HUES48 (cell line): Measurements from ENCODE around the gene FAM156A.
"Not testable (repeated sequence)": the region's sequence is repeated elsewhere in the genome, so short reads cannot be mapped to it uniquely, and the experiment has no call there.

Experiments
- H3K27ac ChIP-seq: one replicate; pipeline ENCODE4 v1.7.0; 2013; ENCODE audit warnings: low read depth, low read length, inconsistent platforms
- H3K27me3 ChIP-seq: 2 replicates; pipeline ENCODE4 v1.6.1; 2013; ENCODE audit warnings: mild to moderate bottlenecking, low read length; ENCODE audit not compliant: control insufficient read depth, insufficient read depth
- H3K36me3 ChIP-seq: 2 replicates; pipeline ENCODE4 v1.6.1; 2013; ENCODE audit warnings: low read length; ENCODE audit not compliant: control insufficient read depth, insufficient read depth
- H3K4me1 ChIP-seq: 2 replicates; pipeline ENCODE4 v1.6.1; 2013; ENCODE audit warnings: mild to moderate bottlenecking, low read length; ENCODE audit not compliant: control insufficient read depth, insufficient read depth
- H3K4me3 ChIP-seq: 2 replicates; pipeline ENCODE4 v1.5.1; 2013; ENCODE audit warnings: mild to moderate bottlenecking, low read depth, low read length
- H3K9ac ChIP-seq: 2 replicates; pipeline ENCODE4 v1.6.1; 2013; ENCODE audit warnings: mild to moderate bottlenecking, low read depth, low read length, moderate library complexity
- H3K9me3 ChIP-seq: 2 replicates; pipeline ENCODE4 v1.6.1; 2013; ENCODE audit warnings: low read length; ENCODE audit not compliant: control insufficient read depth, insufficient read depth

FAM156A gene

GRCh38 chrX:52958961-52959360 is 643 bp upstream of the FAM156A start:
- H3K4me3 ChIP-seq, H3K27ac ChIP-seq, H3K27me3 ChIP-seq, H3K9ac ChIP-seq, H3K36me3 ChIP-seq, H3K9me3 ChIP-seq, H3K4me1 ChIP-seq: not testable (repeated sequence)

GRCh38 chrX:52949884-52950283 is 8.4 kb downstream of the FAM156A start:
- not testable (repeated sequence) for H3K27me3 ChIP-seq, H3K27ac ChIP-seq, H3K36me3 ChIP-seq, H3K9me3 ChIP-seq, H3K9ac ChIP-seq, H3K4me1 ChIP-seq, H3K4me3 ChIP-seq

GRCh38 chrX:52949325-52949724 is 9.0 kb downstream of the FAM156A start:
- not testable (repeated sequence) for H3K9ac ChIP-seq, H3K4me3 ChIP-seq, H3K4me1 ChIP-seq, H3K36me3 ChIP-seq, H3K9me3 ChIP-seq, H3K27ac ChIP-seq, H3K27me3 ChIP-seq

- not testable (repeated sequence) for H3K27me3 ChIP-seq, H3K9me3 ChIP-seq, H3K4me3 ChIP-seq, H3K9ac ChIP-seq, H3K27ac ChIP-seq, H3K36me3 ChIP-seq, H3K4me1 ChIP-seq
Measured at GRCh38 chrX:52948265-52948664, 10.1 kb downstream of the FAM156A start.

GRCh38 chrX:52947501-52947900 is 10.8 kb downstream of the FAM156A start:
- not testable (repeated sequence) for H3K9ac ChIP-seq, H3K9me3 ChIP-seq, H3K27ac ChIP-seq, H3K4me3 ChIP-seq, H3K4me1 ChIP-seq, H3K27me3 ChIP-seq, H3K36me3 ChIP-seq

GRCh38 chrX:52945838-52946494 is 12.4 kb downstream of the FAM156A start:
- not testable (repeated sequence) for H3K9me3 ChIP-seq, H3K36me3 ChIP-seq, H3K27ac ChIP-seq, H3K9ac ChIP-seq, H3K27me3 ChIP-seq, H3K4me3 ChIP-seq, H3K4me1 ChIP-seq

- not testable (repeated sequence) for H3K9ac ChIP-seq, H3K36me3 ChIP-seq, H3K27me3 ChIP-seq, H3K27ac ChIP-seq, H3K4me3 ChIP-seq, H3K9me3 ChIP-seq, H3K4me1 ChIP-seq
Measured at GRCh38 chrX:52941728-52942127, 16.6 kb downstream of the FAM156A start.

- H3K4me1 ChIP-seq, H3K4me3 ChIP-seq, H3K27ac ChIP-seq, H3K36me3 ChIP-seq, H3K27me3 ChIP-seq, H3K9me3 ChIP-seq, H3K9ac ChIP-seq: not testable (repeated sequence)
Measured at GRCh38 chrX:52940704-52941103, 17.6 kb downstream of the FAM156A start.

GRCh38 chrX:52935470-52935784 is 22.9 kb downstream of the FAM156A start:
- H3K36me3 ChIP-seq, H3K4me1 ChIP-seq, H3K9me3 ChIP-seq, H3K27me3 ChIP-seq: not testable (repeated sequence)
- H3K27ac ChIP-seq, result peak overlapping the region; percentile 95
- peak overlapping the region; percentile 68 for H3K9ac ChIP-seq
- H3K4me3 ChIP-seq, result peak overlapping the region; percentile 77

- Histone ChIP-seq H3K4me3 (peak overlapping the region; percentile 77), H3K27me3 (no peaks in the 10 kb centered on the region), H3K27ac (peak overlapping the region; percentile 95), H3K9ac (peak overlapping the region; percentile 81), H3K36me3 (no peaks in the 10 kb centered on the region), H3K9me3 (peaks cover 9% of the 10 kb centered on the region; the same call in 1 of the 2 replicates), H3K4me1 (no peaks in the 10 kb centered on the region)
Measured at GRCh38 chrX:52934704-52935469, 23.4 kb downstream of the FAM156A start.

- no peaks in the 10 kb centered on the region for H3K36me3 ChIP-seq
- peaks cover 9% of the 10 kb centered on the region; the same call in 1 of the 2 replicates for H3K9me3 ChIP-seq
- H3K27ac ChIP-seq, result peak overlapping the region; percentile 95
- H3K27me3 ChIP-seq, result no peaks in the 10 kb centered on the region
- H3K4me3 ChIP-seq, result peak overlapping the region; percentile 77
- H3K9ac ChIP-seq, result peak overlapping the region; percentile 32; the same call in 1 of the 2 replicates
- H3K4me1 ChIP-seq, result no peaks in the 10 kb centered on the region
Measured at GRCh38 chrX:52933976-52934703, 24.2 kb downstream of the FAM156A start.
